A549 (cell line): ENCODE data around the gene SEMA4A. TPM values are rescaled to one million over a fixed set of nuclear protein-coding genes. Genes with fewer than 3 reads are reported as not detected.

ENCODE experiments used
- BHLHE40 ChIP-seq: IDR thresholded peaks from 2 replicates; pipeline ENCODE4 v1.6.1; 2012; ENCODE audit warnings: low read depth, low read length, inconsistent platforms
- CBX8 ChIP-seq: fragments of 200-600 bp; sonication (generic); IDR thresholded peaks from 2 replicates; pipeline ENCODE4 v1.6.1; 2016
- CHD2 ChIP-seq: fragments of 150-350 bp; IDR thresholded peaks from 2 replicates; pipeline ENCODE4 v1.6.1; 2014; ENCODE audit warnings: low read length; ENCODE audit not compliant: partially characterized antibody
- CHD4 ChIP-seq: fragments of 200-600 bp; sonication (generic); IDR thresholded peaks from 2 replicates; pipeline ENCODE4 v1.6.1; 2016; ENCODE audit warnings: antibody characterized with exemption, mild to moderate bottlenecking, borderline replicate concordance
- EHMT2 ChIP-seq: fragments of 200-600 bp; sonication (generic); IDR thresholded peaks from 2 replicates; pipeline ENCODE4 v1.6.1; 2016; ENCODE audit warnings: antibody characterized with exemption, low read depth, mild to moderate bottlenecking, moderate library complexity
- ESRRA ChIP-seq: fragments of 150-350 bp; IDR thresholded peaks from 2 replicates; pipeline ENCODE4 v1.6.1; 2014; ENCODE audit warnings: mild to moderate bottlenecking, low read length, borderline replicate concordance
- FOXS1 ChIP-seq: fragments of 250-450 bp; sonication (Bioruptor Pico); IDR thresholded peaks from 2 replicates; pipeline ENCODE4 v1.5.0; 2020; ENCODE audit warnings: mild to moderate bottlenecking, moderate library complexity
- GATA3 ChIP-seq: IDR thresholded peaks from 2 replicates; pipeline ENCODE4 v1.6.1; 2012; ENCODE audit warnings: borderline replicate concordance
- HDAC2 ChIP-seq: fragments of 200-600 bp; sonication (generic); IDR thresholded peaks from 2 replicates; pipeline ENCODE4 v1.6.1; 2016
- HES2 ChIP-seq: fragments of >200 bp; sonication (Bioruptor Twin); formaldehyde crosslinking; IDR thresholded peaks from 2 replicates; pipeline ENCODE4 v1.6.1; 2016
- HEYL ChIP-seq: fragments of 250-450 bp; sonication (Bioruptor Pico); IDR thresholded peaks from 2 replicates; pipeline ENCODE4 v1.8.0; 2021; ENCODE audit warnings: mild to moderate bottlenecking, moderate library complexity
- HOXB5 ChIP-seq: fragments of 250-450 bp; sonication (Bioruptor Pico); IDR thresholded peaks from 2 replicates; pipeline ENCODE4 v1.5.0; 2020; ENCODE audit warnings: mild to moderate bottlenecking, moderate library complexity
- JUN ChIP-seq, 2 experiments: fragments of >200 bp; sonication (Bioruptor Twin); formaldehyde crosslinking; IDR thresholded peaks; 2 replicates in 1 of 2; 3 replicates in 1 of 2; pipeline ENCODE4 v1.6.1; 2016 to 2017
- KDM1A ChIP-seq: fragments of 200-600 bp; sonication (generic); IDR thresholded peaks from 2 replicates; pipeline ENCODE4 v1.6.1; 2016; ENCODE audit warnings: low read depth, mild to moderate bottlenecking
- MAFK ChIP-seq: fragments of 450-650 bp; IDR thresholded peaks from 2 replicates; pipeline ENCODE4 v1.6.1; 2014; ENCODE audit not compliant: partially characterized antibody
- MAZ ChIP-seq: fragments of 150-350 bp; IDR thresholded peaks from 2 replicates; pipeline ENCODE4 v1.6.1; 2014; ENCODE audit warnings: antibody characterized with exemption, low read depth, low read length, borderline replicate concordance
- MYC ChIP-seq: IDR thresholded peaks from 2 replicates; pipeline ENCODE4 v1.6.1; 2012; ENCODE audit warnings: mild to moderate bottlenecking, inconsistent platforms, low read length, improper control_type of control experiment, borderline replicate concordance
- NPAS2 ChIP-seq: fragments of 250-450 bp; sonication (Bioruptor Pico); IDR thresholded peaks from 2 replicates; pipeline ENCODE4 v1.8.0; 2022; ENCODE audit warnings: mild to moderate bottlenecking, moderate library complexity, borderline replicate concordance
- NR3C1 ChIP-seq: fragments of >200 bp; sonication (Bioruptor Twin); formaldehyde crosslinking; IDR thresholded peaks from 3 replicates; pipeline ENCODE4 v1.6.1; 2017
- PBX3 ChIP-seq: IDR thresholded peaks from 2 replicates; pipeline ENCODE4 v1.6.1; 2012
- PHF8 ChIP-seq: fragments of 200-600 bp; sonication (generic); IDR thresholded peaks from 2 replicates; pipeline ENCODE4 v1.6.1; 2016; ENCODE audit warnings: low read depth, mild to moderate bottlenecking, antibody characterized with exemption, moderate library complexity, borderline replicate concordance
- RFX5 ChIP-seq: fragments of 450-650 bp; IDR thresholded peaks from 2 replicates; pipeline ENCODE4 v1.7.1; 2014; ENCODE audit warnings: antibody characterized with exemption, mild to moderate bottlenecking, moderate library complexity
- RNF2 ChIP-seq: fragments of 200-600 bp; sonication (generic); IDR thresholded peaks from 2 replicates; pipeline ENCODE4 v1.6.1; 2016; ENCODE audit warnings: low read depth, mild to moderate bottlenecking, antibody characterized with exemption, moderate library complexity, borderline replicate concordance
- SREBF2 ChIP-seq: fragments of 450-650 bp; IDR thresholded peaks from 2 replicates; pipeline ENCODE4 v1.6.1; 2014; ENCODE audit warnings: mild to moderate bottlenecking, moderate library complexity
- TFCP2L1 ChIP-seq: fragments of 250-450 bp; sonication (Bioruptor Pico); IDR thresholded peaks from 2 replicates; pipeline ENCODE4 v1.5.0; 2021; ENCODE audit warnings: mild to moderate bottlenecking
- USF2 ChIP-seq: fragments of 450-650 bp; IDR thresholded peaks from 2 replicates; pipeline ENCODE4 v1.6.1; 2014; ENCODE audit warnings: antibody characterized with exemption
- ZFP36 ChIP-seq: fragments of 450-650 bp; IDR thresholded peaks from 2 replicates; pipeline ENCODE4 v1.6.1; 2014; ENCODE audit warnings: borderline replicate concordance; ENCODE audit not compliant: partially characterized antibody
- ZSCAN20 ChIP-seq: fragments of 250-450 bp; sonication (Bioruptor Pico); IDR thresholded peaks from 2 replicates; pipeline ENCODE4 v1.8.0; 2022; ENCODE audit warnings: mild to moderate bottlenecking, moderate library complexity
- polyA plus RNA-seq, 4 experiments: library from polyadenylated mRNA; depleted of rRNA in 3 of 4; stranded (reverse); fragments of >200 nt; fragmentation: RNase III in 1 of 4; extraction: RNeasy Plus Mini Kit Qiagen cat#74134 plus additional on column Dnase treatment in 1 of 4; gene quantifications; 2 replicates in 3 of 4; 3 replicates in 1 of 4; pipeline ENCODE4 v1.2.3, GENCODE V29; 2011 to 2017
- TF ChIP-seq, protein P1 (sequence below): IDR thresholded peaks from 2 replicates; pipeline ENCODE4 v1.6.1; 2012; ENCODE audit warnings: low read depth, borderline replicate concordance

SEMA4A gene
- polyA plus RNA-seq, 2 of the 4 experiments (the other 2 are of a cell fraction), result 0.04 to 0.27 TPM

- TF ChIP-seq KDM1A (no peak), GATA3 (peak; percentile 44; the same call in 1 of the 2 replicates), ZFP36 (no peak), PBX3 (0 out of 2 replicates have a peak, but pooled peaks have one; percentile 61), NR3C1 (no peak), EHMT2 (no peak), MAFK (no peak), HOXB5 (CRISPR knock-in tag) (no peak), HDAC2 (no peak), BHLHE40 (no peak), CHD2 (no peak), RFX5 (no peak), FOXS1 (no peak), ESRRA (no peak; the same call in 1 of the 2 replicates), PHF8 (no peak), HEYL (CRISPR knock-in tag) (no peak), MAZ (no peak), NPAS2 (no peak), CBX8 (no peak), USF2 (no peak), RNF2 (no peak), MYC (peak; percentile 54; the same call in 1 of the 2 replicates), JUN (IDR thresholded peaks at IDR 0.05) (peak in 1 of 2 experiments; percentile 82), ZSCAN20 (CRISPR knock-in tag) (no peak), HES2 (no peak), SREBF2 (no peak), CHD4 (no peak), TFCP2L1 (CRISPR knock-in tag) (0 out of 2 replicates have a peak, but pooled peaks have one; percentile 35)
- TF ChIP-seq, protein P1, sequence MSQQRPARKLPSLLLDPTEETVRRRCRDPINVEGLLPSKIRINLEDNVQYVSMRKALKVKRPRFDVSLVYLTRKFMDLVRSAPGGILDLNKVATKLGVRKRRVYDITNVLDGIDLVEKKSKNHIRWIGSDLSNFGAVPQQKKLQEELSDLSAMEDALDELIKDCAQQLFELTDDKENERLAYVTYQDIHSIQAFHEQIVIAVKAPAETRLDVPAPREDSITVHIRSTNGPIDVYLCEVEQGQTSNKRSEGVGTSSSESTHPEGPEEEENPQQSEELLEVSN, result no peak
Measured at GRCh38 chr1:156123356-156124196, 29.8 kb upstream of the SEMA4A start (continued).
